GM12878 (cell line): Measurements from ENCODE around the gene CDKN1B. TPM values are rescaled to one million over a fixed set of nuclear protein-coding genes. Genes with fewer than 3 reads are reported as not detected.

Source experiments
- ATF2 ChIP-seq: IDR thresholded peaks from 2 replicates; pipeline ENCODE4 v1.6.1; 2012; ENCODE audit warnings: low read length, inconsistent platforms
- BACH1 ChIP-seq: fragments of 450-650 bp; IDR thresholded peaks from 2 replicates; pipeline ENCODE4 v1.6.1; 2017; ENCODE audit warnings: mild to moderate bottlenecking, borderline replicate concordance
- CEBPZ ChIP-seq: fragments of 150-350 bp; IDR thresholded peaks from 2 replicates; pipeline ENCODE4 v1.6.1; 2016; ENCODE audit warnings: low read depth, low read length
- GATAD2B ChIP-seq: fragments of 450-650 bp; conservative IDR thresholded peaks from 2 replicates; pipeline ENCODE4 v1.6.1; 2017; ENCODE audit warnings: low read depth, mild to moderate bottlenecking, moderate library complexity
- IKZF2 ChIP-seq, 2 experiments: fragments of 450-650 bp; IDR thresholded peaks; 2 replicates each; pipeline ENCODE4 v1.6.1; 2017; ENCODE audit warnings: mild to moderate bottlenecking in 2 of 2, moderate library complexity in 2 of 2
- IRF3 ChIP-seq: fragments of 450-650 bp; IDR thresholded peaks from 2 replicates; pipeline ENCODE4 v1.6.1; 2014; ENCODE audit warnings: mild to moderate bottlenecking
- LARP7 ChIP-seq: fragments of 450-650 bp; IDR thresholded peaks from 2 replicates; pipeline ENCODE4 v1.6.1; 2017; ENCODE audit warnings: mild to moderate bottlenecking
- MYB ChIP-seq: fragments of 150-350 bp; IDR thresholded peaks from 2 replicates; pipeline ENCODE4 v1.6.1; 2014; ENCODE audit warnings: mild to moderate bottlenecking, low read depth, low read length, borderline replicate concordance
- NFIC ChIP-seq: IDR thresholded peaks from 2 replicates; pipeline ENCODE4 v1.6.1; 2012; ENCODE audit warnings: low read depth, mild to moderate bottlenecking, inconsistent platforms, low read length, moderate library complexity
- NFYA ChIP-seq: IDR thresholded peaks from 2 replicates; pipeline ENCODE4 v1.6.1; 2011; ENCODE audit warnings: low read depth, mild to moderate bottlenecking, low read length, improper control_type of control experiment, borderline replicate concordance
- NRF1 ChIP-seq: conservative IDR thresholded peaks from 2 replicates; pipeline ENCODE4 v1.6.1; 2011; ENCODE audit warnings: mild to moderate bottlenecking, low read depth, low read length, improper control_type of control experiment
- POLR2A ChIP-seq: IDR thresholded peaks from 2 replicates; pipeline ENCODE4 v1.6.1; 2011; ENCODE audit warnings: low read depth, mild to moderate bottlenecking, low read length
- RAD21 ChIP-seq: IDR thresholded peaks from 2 replicates; pipeline ENCODE4 v1.6.1; 2011; ENCODE audit warnings: mild to moderate bottlenecking, low read depth, low read length, moderate library complexity; ENCODE audit not compliant: insufficient read depth
- SP1 ChIP-seq: IDR thresholded peaks from one replicate; pipeline ENCODE4 v1.6.1; 2011; ENCODE audit warnings: low read depth, low read length
- SREBF1 ChIP-seq: IDR thresholded peaks from 2 replicates; pipeline ENCODE4 v1.6.1; 2012; ENCODE audit warnings: mild to moderate bottlenecking, low read length
- SREBF2 ChIP-seq: IDR thresholded peaks from 2 replicates; pipeline ENCODE4 v1.6.1; 2012; ENCODE audit warnings: mild to moderate bottlenecking, low read length
- SRF ChIP-seq, 2 experiments: IDR thresholded peaks; 2 replicates each; pipeline ENCODE4 v1.6.1; 2011; ENCODE audit warnings: low read depth in 2 of 2, low read length in 2 of 2, mild to moderate bottlenecking in 1 of 2, moderate library complexity in 1 of 2
- ZBTB33 ChIP-seq: fragments of 450-650 bp; IDR thresholded peaks from 2 replicates; pipeline ENCODE4 v1.6.1; 2017; ENCODE audit warnings: mild to moderate bottlenecking
- ZBTB4 ChIP-seq: fragments of 450-650 bp; formaldehyde crosslinking; IDR thresholded peaks from 2 replicates; pipeline ENCODE4 v1.4.0; 2022; ENCODE audit warnings: mild to moderate bottlenecking, moderate library complexity
- ZNF622 ChIP-seq: fragments of 450-650 bp; IDR thresholded peaks from 2 replicates; pipeline ENCODE4 v1.6.1; 2017; ENCODE audit warnings: mild to moderate bottlenecking, inconsistent platforms
- polyA plus RNA-seq, 11 experiments: library from polyadenylated mRNA; depleted of rRNA in 4 of 11; unstranded in 6 of 11; stranded (reverse) in 5 of 11; fragments of >200 nt; fragmentation: Nextera tagmentation in 4 of 11; fragmentation: Illumina TruSeq in 1 of 11; extraction: Ambion mirVana in 4 of 11; extraction: Trizol in 1 of 11; gene quantifications; 1 replicate in 1 of 11; 2 replicates in 10 of 11; pipeline versions ENCODE4 v1.2.1 to v1.2.3, GENCODE V29; 2011 to 2016; ENCODE audit warnings: inconsistent platforms in 2 of 11, missing spikeins in 2 of 11, low read depth in 1 of 11
- total RNA-seq, 4 experiments: library from RNA; depleted of rRNA in 3 of 4; stranded (reverse); fragments of >200 nt in 3 of 4; fragmentation: Illumina TruSeq in 1 of 4; extraction: Trizol in 1 of 4; gene quantifications; 2 replicates each; pipeline versions ENCODE4 v1.2.1 to v1.2.3, GENCODE V29; 2013 to 2021

CDKN1B gene
- total and polyA plus RNA-seq, 10 of the 15 experiments (the other 5 are each of a cell fraction or from before 2014, with no cell fraction given): 4.2 to 39.1 (median 23.1) TPM

- TF ChIP-seq NFIC (peak; percentile 18; the same call in 1 of the 2 replicates), NRF1 (no peak), ZBTB33 (no peak), IKZF2 (IDR thresholded peaks at IDR 0.05) (peak in 1 of 2 experiments; percentile 5; a peak in 3 of 4 replicates), SREBF2 (no peak), ZNF622 (no peak), CEBPZ (no peak), RAD21 (no peak), NFYA (no peak), ZBTB4 (no peak), SREBF1 (no peak), GATAD2B (0 out of 2 replicates have a peak, but pooled peaks have one; percentile 23), SP1 (no peak), BACH1 (0 out of 2 replicates have a peak, but pooled peaks have one; percentile 70), ATF2 (no peak), LARP7 (no peak), MYB (no peak), POLR2A (peak; percentile 90), SRF (IDR thresholded peaks at IDR 0.05; ENCODE audit: low read depth in 2 of 2, low read length in 2 of 2) (no peak), IRF3 (no peak)
Observed at GRCh38 chr12:12725956-12726554, 8.9 kb downstream of the CDKN1B start (continued).
